ENCODE data around the gene GLB1L.

Gene GLB1L

DNA sequence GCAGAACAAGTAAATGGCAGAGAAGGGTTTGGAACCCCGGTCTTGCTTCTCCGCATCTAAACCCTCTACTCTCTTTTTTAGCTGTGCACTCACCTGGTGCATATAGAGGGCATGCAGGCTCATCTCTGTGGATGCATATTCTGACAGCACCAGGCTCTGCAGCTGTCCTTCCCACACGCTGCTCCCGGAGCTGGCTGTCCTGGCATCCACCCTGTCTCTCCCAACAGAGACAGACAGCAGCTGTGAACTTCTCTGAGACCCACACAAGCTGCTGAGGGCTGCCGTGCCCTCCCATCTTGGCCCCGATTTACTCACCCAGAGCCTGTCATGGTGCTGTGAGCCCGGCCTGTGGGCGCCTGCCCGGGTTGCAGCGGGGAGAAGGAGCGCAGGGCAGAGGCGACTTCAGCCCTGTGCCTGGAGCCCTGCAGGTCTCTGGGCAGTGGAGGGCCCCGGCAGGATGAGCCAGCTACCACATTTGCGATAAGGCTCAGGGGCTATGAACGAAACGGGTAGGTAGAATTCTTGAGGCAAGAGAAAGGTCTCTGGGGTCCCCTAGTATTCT, 23.2 kb downstream of the GLB1L start:
- DNase-seq, result no peak

DNA sequence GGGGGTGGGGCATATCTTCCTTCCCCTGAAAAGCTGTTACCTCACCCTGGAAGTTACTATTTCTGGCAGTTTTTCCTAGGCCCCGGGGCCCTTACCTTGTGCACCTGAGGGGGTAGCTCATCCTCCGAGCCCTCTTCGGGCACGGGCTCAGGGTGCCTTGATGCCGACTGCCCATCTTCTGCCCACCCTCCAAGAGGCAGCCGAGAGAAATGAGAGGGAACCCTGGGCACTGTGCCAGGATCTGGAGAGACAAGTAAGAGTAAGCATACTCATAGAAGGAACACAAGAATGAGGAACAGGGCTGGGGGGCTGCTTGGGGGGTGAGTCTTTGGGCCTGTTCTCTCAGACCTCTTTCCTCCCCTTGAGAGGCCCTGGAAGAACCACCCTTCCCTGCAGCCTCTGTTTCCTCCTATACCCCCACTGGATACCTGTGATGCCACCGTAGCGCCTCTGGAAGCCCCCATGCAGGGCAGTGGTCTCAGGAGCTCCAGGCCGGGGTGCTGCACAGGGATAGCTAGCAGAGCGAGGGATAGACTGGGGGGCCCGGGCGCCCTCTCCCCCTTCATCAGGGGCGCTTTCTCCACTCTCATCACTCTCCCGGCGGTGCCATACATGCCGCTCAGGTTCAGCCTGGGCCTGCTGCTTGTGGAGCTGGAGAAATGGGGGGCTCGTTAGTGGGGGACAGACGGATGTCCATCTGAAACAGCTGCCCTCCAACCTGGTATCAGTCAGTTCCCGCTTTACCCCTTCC, 24.4 kb downstream of the GLB1L start:
- no peak for DNase-seq

DNA sequence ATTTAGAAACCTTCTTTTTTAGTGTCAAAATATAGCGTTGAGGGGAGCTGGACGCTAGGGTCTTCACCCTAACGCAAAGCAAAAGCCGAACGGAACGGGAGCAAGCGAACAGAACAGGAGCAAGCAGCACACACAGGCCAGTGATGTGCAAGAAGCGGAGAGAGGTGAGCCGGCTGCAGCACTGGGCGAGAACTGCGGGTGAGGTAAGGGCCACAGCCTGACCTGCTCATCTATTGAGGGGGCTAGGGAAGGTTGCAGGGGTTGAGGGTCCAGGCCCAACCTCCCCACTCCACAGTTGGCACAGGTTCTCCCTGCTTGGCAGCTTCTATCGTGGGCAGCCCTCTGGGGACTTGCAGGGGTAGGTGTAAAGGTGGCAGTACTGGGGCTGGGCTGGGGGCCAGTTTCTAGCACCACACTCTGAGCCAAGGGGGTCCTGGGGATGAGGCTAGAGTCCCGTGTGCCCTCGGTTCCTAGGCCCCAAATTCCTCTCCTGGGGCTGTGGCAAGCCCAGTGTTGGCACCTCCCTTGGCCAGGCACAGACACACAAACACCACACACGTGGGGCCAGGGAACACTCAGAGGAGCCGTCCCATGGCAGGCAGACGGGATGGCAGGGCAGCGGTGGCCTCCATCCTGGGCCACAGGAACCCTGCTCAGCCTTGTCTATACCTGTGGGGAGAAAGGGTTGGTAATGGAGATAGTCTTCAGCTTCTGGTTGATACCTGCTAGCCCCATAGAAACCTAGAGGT, 25.3 kb downstream of the GLB1L start:
- no peak for DNase-seq

DNA sequence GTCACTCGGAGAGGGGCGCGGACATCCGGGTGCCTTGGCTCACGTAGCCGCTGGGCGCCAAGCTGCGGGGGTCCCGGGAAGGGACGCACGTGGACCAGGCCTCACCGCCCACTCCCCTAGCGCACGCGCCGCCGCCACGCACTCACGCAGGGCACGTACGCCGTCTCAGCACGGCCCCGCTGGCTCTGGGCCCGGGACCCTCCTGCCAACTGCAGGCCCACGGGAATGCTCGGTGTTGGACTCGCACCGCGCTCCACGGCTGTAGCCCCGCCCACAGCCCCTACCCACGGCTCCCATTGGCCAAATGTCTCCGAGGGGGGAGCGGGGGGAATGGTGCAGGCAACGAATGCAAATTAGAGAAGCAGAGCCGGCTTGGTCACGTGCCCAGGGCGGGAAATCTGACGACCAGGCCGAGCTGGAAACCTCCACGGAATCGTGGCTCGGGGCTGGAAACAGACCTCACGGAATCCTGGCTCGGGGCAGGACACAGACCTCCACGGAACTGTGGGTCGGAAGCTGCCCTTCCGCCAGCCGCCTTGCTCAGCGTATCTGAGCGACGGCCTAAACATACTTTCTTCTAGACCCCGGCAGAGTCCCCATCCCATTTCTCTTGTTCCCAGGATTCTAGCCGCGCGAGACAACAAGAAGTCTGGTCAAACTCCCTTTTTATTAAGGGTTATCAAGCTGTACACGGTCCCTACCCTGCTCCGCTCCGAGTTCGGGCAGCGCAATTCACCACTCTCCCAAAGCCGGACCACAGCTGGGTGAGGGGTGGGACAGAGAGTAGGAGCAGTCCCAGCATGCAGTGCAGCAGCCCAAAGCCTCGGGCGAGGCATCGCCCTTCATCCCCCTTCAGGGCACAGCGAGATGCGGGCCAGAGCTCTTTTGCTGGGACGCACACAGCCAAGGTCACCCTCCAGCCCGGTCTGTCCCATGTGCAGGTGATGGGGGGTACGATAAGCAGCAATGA, 26.2 kb downstream of the GLB1L start, which contains the start of gene ABCB6:
ABCB6 (minus strand) TSS at position 227 of the 970 bp plus-strand sequence. CDS start 285 bp downstream, outside the sequence.
- DNase-seq, result peak; percentile 77 to 88 (median 83)

DNA sequence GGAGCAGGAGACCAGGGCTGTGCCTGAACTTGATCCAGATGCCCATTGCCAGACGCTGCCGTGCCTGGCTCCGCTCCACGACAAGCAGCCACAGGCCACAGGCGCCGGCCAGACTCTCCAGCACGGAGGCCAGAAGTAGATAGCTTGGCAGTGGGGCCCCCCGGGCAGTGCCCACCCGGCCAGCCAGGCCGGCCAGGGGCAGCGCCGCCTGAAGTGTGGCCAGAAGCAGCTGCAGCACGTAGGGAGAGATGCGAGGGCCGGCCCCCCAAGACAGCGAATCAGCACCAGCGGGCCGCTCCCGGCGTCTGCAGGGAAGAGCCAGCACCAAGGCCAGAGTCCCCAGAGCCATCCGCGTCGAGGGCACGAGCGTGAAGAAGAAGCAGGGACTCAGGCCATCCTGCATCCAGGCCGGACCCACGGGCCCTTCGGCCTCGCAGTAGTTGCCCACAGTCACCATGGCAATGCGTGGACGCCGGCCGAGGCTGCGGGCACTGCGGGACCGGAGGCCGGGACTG, 27.0 kb downstream of the GLB1L start:
- peak in 2 of 5 donors; percentile 19 to 26 for DNase-seq

DNA sequence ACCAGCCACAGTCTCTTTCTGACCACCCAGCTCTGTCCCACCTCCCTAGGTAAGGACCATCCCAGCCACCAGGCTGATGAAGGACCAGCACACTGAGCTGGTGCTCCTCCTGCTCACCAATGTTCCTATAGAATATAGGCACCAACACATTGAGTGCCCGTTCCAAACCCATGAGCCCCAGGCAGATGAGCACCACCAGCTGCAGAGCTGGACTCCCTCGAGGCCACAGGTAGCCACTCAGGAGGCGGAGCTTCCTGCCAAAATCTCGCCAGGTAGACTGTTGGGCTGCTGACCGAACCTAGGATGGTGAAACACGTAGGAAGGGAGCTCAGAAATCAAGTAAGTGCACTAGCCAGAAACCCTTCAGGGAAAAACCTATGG, 28.7 kb downstream of the GLB1L start:
- DNase-seq, result no peak

DNA sequence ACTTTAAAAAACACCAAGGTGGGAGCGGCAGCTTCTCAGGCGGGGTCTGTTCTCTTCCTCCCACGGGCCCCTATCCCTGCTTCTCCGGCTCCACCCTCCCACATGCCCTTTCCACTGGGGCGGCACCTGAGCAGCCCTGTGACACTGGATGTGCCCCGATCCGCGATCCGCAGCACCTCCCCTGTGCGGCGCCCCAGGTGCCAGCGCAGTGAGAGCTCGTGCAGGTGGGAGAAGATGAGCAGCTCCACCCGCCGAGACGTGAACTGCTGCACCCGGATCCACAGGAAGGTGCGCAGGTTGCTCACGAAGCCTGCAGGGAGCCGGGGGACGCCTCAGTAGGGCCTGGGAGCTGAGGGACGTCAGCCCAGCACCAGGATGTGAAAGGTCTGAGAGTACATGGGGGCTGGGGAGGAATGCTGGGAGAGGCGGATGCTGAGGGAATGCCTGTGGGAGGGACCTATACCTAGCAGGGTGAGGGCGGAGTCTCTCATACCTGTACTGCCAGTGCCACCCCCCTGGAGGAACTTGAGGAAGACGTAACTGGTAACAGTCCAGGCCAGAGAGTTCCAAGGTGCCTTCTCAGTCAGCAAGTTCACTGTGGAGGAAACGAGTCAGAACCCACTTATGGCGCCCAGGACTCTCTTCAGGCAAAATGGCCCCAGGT, 29.2 kb downstream of the GLB1L start:
- DNase-seq, result no peak

DNA sequence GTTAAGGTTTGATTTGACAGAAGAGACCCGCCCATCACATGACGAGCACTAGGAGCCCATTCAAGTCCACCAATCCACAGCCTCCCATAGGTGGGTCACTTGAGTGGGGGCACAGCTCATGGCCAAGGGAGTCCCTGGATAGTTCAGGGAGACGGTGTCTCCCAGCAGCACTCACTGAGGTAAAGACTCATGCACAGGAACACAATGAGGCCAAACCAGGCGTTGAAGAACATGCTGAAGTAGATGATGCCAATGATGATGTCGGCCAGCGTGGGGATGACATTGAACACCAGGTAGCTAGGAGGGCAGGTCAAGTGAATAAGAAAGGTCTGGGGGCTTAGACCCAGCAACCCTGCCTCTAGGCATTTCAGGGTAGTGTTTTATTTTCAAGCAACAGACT, 30.5 kb downstream of the GLB1L start:
- no peak for DNase-seq

DNA sequence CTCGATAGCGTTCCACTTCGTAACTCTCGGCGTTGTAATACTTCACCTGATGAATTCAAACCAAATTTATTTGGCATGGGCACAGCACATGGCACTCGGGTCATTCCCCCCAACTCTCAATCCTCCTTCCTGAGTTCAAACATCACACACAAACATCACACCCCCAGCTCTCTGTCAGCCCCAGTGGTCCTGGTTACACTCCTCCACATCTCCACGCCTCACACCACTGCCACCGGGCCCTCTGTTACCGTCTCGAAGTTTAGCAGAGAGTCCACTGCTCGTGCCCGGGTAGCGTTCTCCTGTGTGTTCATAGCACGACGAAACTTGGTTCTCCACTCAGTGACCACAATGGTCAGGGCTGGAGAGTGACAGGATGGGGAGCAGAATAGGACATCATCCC, 31.1 kb downstream of the GLB1L start:
- no peak for DNase-seq

DNA sequence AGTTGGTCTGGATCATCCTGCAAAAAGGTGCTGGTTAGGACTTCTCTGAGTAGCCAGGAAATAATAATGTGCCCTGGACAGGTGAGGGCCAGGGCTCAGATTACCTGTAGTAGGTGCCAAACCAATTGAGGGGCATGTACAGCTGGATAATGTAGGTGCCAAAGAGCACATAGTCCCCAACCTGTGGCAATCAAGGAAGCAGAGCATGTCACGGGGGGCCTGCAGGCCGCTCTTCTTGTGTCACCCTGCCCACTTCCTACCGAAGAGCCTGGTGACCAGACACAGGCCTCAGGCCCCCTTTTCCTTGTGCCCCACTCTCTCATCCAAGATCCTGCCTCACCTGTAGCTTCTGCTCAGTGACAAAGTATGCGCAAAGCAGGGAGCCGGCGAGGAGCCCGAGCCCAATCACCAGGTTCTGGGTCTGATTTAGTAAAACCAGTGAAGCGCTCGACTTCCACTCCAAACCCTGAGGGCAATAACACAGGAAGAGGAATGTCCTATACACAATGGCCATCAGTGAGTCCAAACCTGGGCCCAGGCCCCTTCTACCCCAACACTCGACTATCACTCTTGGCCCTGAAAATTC, 31.7 kb downstream of the GLB1L start:
- no peak for DNase-seq

DNA sequence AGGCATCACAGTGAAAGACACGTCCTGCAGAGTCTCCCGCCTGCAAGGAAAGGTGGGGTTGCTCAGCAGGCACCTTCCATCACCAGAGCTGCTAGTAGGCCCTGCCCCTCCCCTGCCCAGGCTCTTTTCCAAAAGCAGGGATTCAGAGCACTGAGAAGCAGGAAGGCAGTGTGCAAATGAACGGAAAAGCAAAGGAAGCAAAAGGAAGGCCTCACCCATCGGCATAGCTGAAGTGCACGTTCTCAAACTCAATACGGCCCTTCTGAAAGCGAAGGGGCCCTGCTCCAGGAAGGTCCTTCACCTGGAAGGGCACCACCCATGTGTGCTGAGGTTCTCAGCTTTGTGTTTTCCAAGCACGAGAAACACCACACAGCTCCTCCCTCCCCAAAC, 32.2 kb downstream of the GLB1L start:
- no peak for DNase-seq

DNA sequence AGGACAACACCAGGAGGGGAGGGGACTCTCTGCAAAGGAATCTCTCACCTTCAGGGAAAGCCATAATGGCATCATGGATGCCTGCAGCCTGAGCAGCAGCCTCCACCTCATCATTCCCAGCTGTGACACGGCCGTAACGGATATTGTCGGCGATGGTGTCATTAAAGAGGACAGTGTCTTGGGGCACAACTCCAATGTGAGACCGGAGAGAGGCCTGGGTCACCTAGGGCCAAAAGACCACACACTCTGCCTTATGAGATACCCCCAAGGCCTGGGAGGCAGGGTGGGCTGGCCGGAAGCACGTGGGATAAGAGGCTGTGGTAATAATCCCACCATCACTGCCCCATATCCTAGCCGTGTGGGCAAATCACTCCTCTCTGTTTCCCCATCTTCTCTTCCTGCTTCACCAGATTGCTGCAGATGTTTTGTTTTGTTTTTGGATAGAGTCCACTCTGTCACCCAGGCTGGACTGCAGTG, 34.3 kb downstream of the GLB1L start:
- DNase-seq, result no peak

DNA sequence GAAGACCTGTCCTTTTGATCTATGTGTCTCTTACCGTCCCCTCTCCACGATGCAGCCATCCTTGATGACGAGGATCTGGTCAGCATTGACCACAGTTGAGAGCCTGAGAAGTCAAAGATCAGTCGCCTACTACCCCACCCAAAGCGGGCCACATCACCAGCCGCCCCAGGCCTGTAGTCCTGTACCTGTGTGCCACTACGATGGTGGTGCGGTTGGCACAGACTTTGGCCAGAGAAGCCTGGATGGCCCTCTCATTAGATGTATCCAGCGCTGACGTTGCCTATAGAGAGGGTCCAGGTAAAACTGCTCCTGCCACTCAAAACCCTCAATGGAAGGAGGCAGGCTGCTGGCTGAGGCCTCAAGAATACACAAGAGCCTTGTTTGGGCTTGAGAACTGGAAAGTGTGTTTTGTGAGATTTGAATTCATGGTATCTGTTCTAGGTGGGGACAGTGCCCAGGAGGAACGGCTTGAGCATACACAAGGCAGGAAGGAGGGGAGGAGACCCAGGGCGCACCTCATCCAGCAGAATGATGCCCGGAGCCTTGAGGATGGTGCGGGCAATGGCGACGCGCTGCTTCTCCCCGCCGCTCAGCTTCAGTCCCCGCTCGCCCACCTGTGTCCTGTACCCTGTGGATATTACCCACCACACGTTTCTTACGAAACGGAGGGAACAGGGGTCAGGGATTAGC, 34.9 kb downstream of the GLB1L start:
- DNase-seq, result no peak

DNA sequence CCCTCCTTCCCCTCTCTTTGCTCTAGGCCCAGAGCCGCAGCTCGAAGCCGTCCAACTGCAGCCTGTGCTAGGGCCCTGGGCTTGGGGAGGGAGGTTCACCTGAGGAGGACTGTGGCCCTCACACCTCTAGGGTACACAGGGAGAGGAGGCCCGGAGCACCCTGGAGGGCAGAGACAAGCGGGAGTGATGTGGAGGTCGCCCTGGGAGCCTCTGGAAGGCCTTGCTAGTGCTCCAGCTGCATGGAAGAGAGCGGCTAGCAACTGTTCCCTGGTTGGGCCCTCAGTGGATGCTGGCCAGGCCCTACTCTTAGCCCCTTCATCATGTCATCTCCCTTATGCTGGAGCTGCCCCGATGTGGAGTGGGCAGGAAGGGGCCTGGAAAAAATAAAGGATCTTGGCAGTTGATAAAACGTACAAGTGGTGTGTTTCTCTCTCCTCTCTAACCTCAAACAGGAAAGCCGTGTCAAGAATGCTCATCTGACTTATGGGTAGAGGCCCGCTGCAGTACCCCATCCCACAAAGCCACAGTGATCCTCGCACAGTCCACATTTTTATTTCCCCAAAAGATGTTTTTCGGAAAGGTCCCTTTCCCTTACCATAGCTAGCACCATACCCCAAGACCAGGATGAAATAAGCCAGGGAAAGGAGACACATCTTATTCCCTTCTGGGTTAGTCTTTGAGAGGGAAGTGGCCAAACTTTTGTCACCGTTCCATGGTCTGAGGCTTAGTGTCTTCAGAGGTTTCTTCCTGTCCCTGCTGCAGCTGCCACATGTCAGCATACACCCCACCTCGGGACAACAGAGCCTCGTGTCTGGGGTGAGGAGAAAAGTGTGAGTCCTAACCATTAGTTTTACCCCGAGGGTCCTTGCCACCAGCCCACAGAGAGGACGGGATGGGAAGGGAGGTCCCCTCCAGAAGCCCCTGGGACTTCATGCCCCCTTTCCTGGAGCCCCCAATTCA, 35.7 kb downstream of the GLB1L start:
- DNase-seq, result no peak

DNA sequence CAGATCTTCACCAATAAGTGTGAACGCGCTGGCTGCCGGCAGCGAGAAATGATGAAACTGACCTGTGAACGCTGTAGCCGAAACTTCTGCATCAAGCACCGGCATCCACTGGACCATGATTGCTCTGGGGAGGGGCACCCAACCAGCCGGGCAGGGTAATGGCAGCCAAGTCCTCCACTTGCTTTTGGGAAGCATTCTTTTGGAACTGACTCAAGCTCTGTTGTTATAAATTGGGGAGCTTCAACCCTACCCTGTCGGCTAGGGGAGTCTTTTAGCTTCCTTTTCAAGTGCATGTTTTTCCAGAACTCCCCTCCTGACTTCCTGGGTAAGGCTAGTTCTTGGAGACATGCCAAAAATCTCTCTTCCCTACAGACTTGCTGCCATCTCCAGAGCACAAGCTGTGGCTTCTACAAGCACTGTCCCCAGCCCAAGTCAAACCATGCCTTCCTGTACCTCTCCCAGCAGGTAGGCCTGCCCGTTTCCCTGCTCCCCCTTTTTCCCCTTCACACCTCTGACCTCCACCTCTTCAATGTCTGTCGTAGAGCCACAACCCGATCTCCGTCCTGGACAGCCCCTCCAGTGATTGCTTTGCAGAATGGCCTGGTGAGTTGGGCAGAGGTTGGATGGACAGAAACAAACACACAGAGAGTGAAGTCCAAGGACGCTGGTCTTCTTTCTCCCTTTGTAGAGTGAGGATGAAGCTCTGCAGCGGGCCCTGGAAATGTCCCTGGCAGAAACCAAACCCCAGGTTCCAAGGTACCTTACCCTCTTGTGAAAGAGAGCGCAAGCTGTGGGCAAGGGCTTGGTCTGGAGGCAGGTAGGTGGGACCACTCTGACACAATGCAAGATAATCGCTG, 37.1 kb downstream of the GLB1L start:
- DNase-seq, result no peak

DNA sequence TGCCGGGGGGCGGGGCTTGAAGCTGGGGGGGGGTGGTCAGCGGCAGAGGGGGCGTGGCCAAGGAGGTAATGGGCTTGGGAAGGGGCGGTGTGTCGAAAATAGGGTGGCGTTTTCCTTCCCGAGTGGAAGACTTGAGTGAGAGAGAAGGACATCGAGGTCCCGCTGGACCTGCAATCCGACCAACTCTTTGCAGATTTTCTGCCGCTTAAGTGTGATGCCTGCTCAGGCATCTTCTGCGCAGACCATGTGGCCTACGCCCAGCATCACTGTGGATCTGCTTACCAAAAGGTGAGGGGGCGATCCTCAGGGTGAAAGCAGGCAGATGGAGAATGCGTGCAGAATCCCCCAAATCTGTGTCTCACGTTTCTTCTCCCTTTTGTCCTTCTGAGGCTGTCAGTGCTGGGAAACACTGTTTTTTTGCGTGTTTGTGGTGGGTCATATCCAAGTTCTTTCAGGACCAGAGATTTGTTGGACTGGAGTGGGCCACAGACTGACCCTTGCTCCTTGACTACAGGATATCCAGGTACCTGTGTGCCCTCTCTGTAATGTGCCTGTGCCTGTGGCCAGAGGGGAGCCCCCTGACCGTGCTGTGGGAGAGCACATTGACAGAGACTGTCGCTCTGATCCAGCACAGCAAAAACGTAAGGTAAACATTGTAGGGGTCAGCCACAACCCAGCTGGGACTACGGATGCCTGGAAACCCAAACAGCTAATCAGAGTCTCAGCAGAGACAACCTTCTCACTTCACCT, 37.9 kb downstream of the GLB1L start:
- DNase-seq, result no peak

DNA sequence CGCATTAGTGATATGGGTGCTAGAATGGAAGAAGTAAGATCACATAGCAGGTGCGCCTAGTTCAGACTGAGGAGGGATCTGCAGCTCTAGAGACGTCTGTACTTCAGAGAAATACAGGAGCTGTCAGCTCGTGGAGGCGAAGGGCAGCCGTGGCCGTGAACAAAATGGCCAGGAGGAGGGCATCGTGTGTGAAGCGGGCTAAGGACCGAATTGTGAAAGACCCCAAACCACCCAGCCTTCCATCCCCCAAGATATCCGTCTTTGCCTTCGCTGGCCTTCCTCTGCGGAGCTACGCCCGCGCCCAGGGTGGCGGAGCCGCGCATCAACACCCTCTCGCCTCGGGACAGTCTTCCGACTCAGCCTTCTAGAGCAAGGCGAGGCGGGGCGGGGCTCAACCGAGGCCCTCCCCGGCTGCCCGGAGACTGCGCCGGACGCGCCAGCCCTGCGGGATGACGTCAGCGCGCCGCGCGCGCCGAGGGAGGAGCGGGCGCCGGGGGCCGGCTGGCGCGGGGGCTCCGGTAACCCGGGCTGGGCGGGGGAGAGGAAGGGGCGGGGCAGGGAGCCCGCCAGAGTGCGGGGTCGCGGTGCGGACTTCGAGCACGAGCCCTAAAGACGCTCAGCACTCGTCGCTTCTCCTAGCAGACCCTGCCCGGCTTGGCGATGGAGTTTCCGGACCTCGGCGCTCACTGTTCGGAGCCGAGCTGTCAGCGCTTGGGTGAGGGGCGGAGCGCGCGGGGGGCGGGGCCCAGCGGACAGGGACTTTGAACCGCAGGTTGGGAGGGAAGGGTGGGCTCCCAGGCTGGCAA, 38.7 kb downstream of the GLB1L start, which contains the start of gene ZFAND2B:
ZFAND2B (plus strand) TSS at position 455 of the 806 bp plus-strand sequence; CDS start at position 661, 206 bp downstream.
- peak; percentile 90 to 97 (median 93) for DNase-seq

All from T-helper 1 cell (primary cell).